HEK293 (cell line): ENCODE results near the gene R3HDM2.
A peak's percentile ranks its signal among the peaks of the same experiment; 100 is the strongest.

Source experiments
- CTCF ChIA-PET: fragments of 350-600 bp; formaldehyde crosslinking; extraction: SDS; loops from one replicate; lab custom pipeline; 2021; ENCODE audit warnings: antibody characterized with exemption; lab: Yijun Ruan, JAX
- POLR2A ChIA-PET: fragments of 300-600 bp; formaldehyde crosslinking; extraction: SDS; loops from one replicate; lab custom pipeline; 2020; ENCODE audit warnings: antibody characterized with exemption, inconsistent platforms; lab: Yijun Ruan, JAX
- H3K27ac ChIP-seq: fragments of 200-500 bp; sonication (Bioruptor generic); 2 replicates; pipeline ENCODE4 v1.5.1; 2014; ENCODE audit warnings: low read depth, low read length, control low read depth, inconsistent platforms; ENCODE audit errors: extremely low read depth
- H3K36me3 ChIP-seq, 2 experiments: fragments of 200-500 bp in 1 of 2; sonication (Bioruptor generic) in 1 of 2; 1 replicate in 1 of 2; 2 replicates in 1 of 2; pipeline ENCODE4 v1.5.1; 2014 to 2017; ENCODE audit warnings: inconsistent platforms in 2 of 2, low read length in 2 of 2; ENCODE audit not compliant: control insufficient read depth in 2 of 2, insufficient read depth in 1 of 2
- H3K4me1 ChIP-seq: fragments of 200-500 bp; sonication (Bioruptor generic); 2 replicates; pipeline ENCODE4 v1.5.1; 2014; ENCODE audit warnings: mild to moderate bottlenecking, low read length, inconsistent platforms; ENCODE audit not compliant: control insufficient read depth, insufficient read depth
- H3K4me3 ChIP-seq: 2 replicates; pipeline ENCODE4 v1.5.1; 2011; ENCODE audit warnings: low read depth, mild to moderate bottlenecking, control low read depth, low read length, moderate library complexity
- H3K9me3 ChIP-seq: fragments of 200-500 bp; sonication (Bioruptor generic); 2 replicates; pipeline ENCODE4 v1.5.1; 2014; ENCODE audit warnings: low read depth, low read length, inconsistent platforms; ENCODE audit not compliant: control insufficient read depth, insufficient read depth
- EGR2 ChIP-seq: fragments of 450-650 bp; formaldehyde crosslinking; IDR thresholded peaks from 2 replicates; pipeline ENCODE4 v1.5.1; 2016; ENCODE audit warnings: low read depth, missing biosample characterization, missing genetic modification characterization
- GLIS2 ChIP-seq: fragments of 450-650 bp; formaldehyde crosslinking; IDR thresholded peaks from 2 replicates; pipeline ENCODE4 v1.5.1; 2016; ENCODE audit warnings: missing biosample characterization, missing genetic modification characterization
- HIC1 ChIP-seq: fragments of 450-650 bp; formaldehyde crosslinking; IDR thresholded peaks from 2 replicates; pipeline ENCODE4 v1.5.1; 2016; ENCODE audit warnings: missing biosample characterization, missing genetic modification characterization
- PRDM4 ChIP-seq: fragments of 450-650 bp; formaldehyde crosslinking; IDR thresholded peaks from 2 replicates; pipeline ENCODE4 v1.5.1; 2017; ENCODE audit warnings: missing biosample characterization, missing genetic modification characterization
- SP2 ChIP-seq: fragments of 450-650 bp; formaldehyde crosslinking; IDR thresholded peaks from 2 replicates; pipeline ENCODE4 v1.5.1; 2016; ENCODE audit warnings: missing biosample characterization, missing genetic modification characterization
- ZBTB49 ChIP-seq: fragments of 450-650 bp; formaldehyde crosslinking; IDR thresholded peaks from 2 replicates; pipeline ENCODE4 v1.5.1; 2016; ENCODE audit warnings: missing biosample characterization, missing genetic modification characterization, low read depth
- ZIC2 ChIP-seq: fragments of 450-650 bp; formaldehyde crosslinking; IDR thresholded peaks from 2 replicates; pipeline ENCODE4 v1.5.1; 2016; ENCODE audit warnings: missing biosample characterization, missing genetic modification characterization
- ZNF184 ChIP-seq: fragments of 450-650 bp; IDR thresholded peaks from 2 replicates; pipeline ENCODE4 v1.5.1; 2018; ENCODE audit warnings: missing biosample characterization, mild to moderate bottlenecking, missing genetic modification characterization
- ZNF639 ChIP-seq: fragments of 450-650 bp; formaldehyde crosslinking; IDR thresholded peaks from 2 replicates; pipeline ENCODE4 v1.5.1; 2016; ENCODE audit warnings: missing biosample characterization, missing genetic modification characterization
- ZNF660 ChIP-seq: fragments of 450-650 bp; IDR thresholded peaks from 2 replicates; pipeline ENCODE4 v1.5.1; 2018; ENCODE audit warnings: missing biosample characterization, mild to moderate bottlenecking, missing genetic modification characterization

The R3HDM2 gene

DNA sequence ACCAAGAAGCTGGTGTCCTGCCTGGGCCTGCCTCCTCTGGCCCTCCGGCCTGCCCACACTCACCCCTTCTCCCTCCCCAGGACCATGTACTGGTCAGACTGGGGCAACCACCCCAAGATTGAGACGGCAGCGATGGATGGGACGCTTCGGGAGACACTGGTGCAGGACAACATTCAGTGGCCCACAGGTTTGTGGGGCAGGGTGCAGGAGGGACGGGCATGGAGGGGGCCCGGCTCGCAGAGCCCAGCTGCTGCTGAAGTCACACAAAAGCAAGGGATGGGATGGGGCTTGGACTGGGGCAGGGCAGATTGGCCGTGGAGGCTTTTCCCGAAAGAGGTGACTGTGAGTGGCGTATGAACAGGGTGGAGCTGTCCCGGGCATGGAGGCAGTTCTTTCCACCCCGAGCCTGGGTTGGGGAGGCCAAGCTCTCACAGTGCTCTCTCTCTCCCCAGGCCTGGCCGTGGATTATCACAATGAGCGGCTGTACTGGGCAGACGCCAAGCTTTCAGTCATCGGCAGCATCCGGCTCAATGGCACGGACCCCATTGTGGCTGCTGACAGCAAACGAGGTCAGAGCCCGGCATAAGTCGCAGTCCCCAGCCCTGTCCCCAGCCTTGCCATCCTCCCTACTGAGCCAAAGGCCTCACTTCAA lies 222.1 kb downstream of the R3HDM2 start:
- H3K27ac ChIP-seq: no peak overlapping the region
- no peaks in the 10 kb centered on the region for H3K9me3 ChIP-seq
- TF ChIP-seq SP2 (tag by site-specific recombination) (0 out of 2 replicates have a peak, but pooled peaks have one; percentile 6), PRDM4 (tag by site-specific recombination) (no peak)
- ChIA-PET POLR2A (no interaction called here), CTCF (interaction anchor here (0.8 to 1.7 kb wide), 2 partner anchors 31 to 36 kb away, joined by 3 to 5 read pairs; no protein-coding TSS in a partner anchor)
- H3K36me3 ChIP-seq: peaks cover 0 to 84% of the 10 kb centered on the region in 2 experiments; a peak in 1 of 3 replicates
- peaks cover 4% of the 10 kb centered on the region for H3K4me1 ChIP-seq
- H3K4me3 ChIP-seq: no peak overlapping the region

GRCh38 chr12:57207731-57208630 lies 222.9 kb downstream of the R3HDM2 start:
- Histone ChIP-seq H3K4me1 (no peaks in the 10 kb centered on the region; the same call in 1 of the 2 replicates), H3K9me3 (no peaks in the 10 kb centered on the region)
- peak; percentile 16; the same call in 1 of the 2 replicates for TF ChIP-seq GLIS2 (tag by site-specific recombination)
- no peak for TF ChIP-seq ZNF184 (tag by site-specific recombination)
- TF ChIP-seq, all 188 proteins: peak for 1
- CTCF ChIA-PET: interaction anchor here (0.6 to 1.7 kb wide), 5 partner anchors 31 to 329 kb away, joined by 3 to 5 read pairs (median 4); no protein-coding TSS in a partner anchor
- H3K27ac ChIP-seq: no peak overlapping the region
- POLR2A ChIA-PET: no interaction called here
- H3K36me3 ChIP-seq: peaks cover 0 to 90% of the 10 kb centered on the region in 2 experiments; a peak in 1 of 3 replicates
- H3K4me3 ChIP-seq: no peak overlapping the region

DNA sequence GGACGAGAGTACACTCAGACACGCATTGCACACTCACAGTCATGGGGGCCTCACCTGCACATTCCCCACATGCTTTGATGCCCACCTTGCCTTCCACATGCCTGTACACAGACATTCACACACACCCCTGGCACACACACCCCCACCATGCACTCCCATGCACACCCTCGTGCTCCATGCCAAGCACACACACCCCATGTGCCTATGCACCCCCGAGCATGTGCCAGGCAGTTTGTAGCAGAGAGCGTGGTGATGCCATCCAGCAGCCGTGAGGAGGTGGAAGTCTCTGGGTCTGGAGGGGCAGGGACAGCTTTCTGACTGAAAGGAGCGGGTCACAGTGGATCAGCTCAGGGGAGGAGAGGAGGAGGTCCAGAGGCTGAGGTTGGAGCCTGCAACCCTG lies 224.9 kb downstream of the R3HDM2 start:
- POLR2A ChIA-PET: no interaction called here
- CTCF ChIA-PET: interaction anchor here (0.7 kb wide), 1 partner anchor 33 kb away, joined by 3 read pairs; no protein-coding TSS in a partner anchor
- peaks cover 0 to 92% of the 10 kb centered on the region in 2 experiments; a peak in 1 of 3 replicates for H3K36me3 ChIP-seq

GRCh38 chr12:57205186-57205585 lies 225.7 kb downstream of the R3HDM2 start:
- Histone ChIP-seq H3K4me1 (no peaks in the 10 kb centered on the region), H3K36me3 (peaks cover 0 to 92% of the 10 kb centered on the region in 2 experiments; a peak in 1 of 3 replicates), H3K9me3 (no peaks in the 10 kb centered on the region), H3K27ac (no peak overlapping the region), H3K4me3 (no peak overlapping the region)
- CTCF ChIA-PET: no interaction called here
- TF ChIP-seq ZNF660 (tag by site-specific recombination) (no peak), ZBTB49 (tag by site-specific recombination) (no peak), EGR2 (tag by site-specific recombination) (no peak), ZIC2 (tag by site-specific recombination) (no peak), ZNF639 (tag by site-specific recombination) (no peak)
- POLR2A ChIA-PET: no interaction called here

More for the DNA sequence above, 224.9 kb downstream of the R3HDM2 start:
- Histone ChIP-seq H3K4me3 (no peak overlapping the region), H3K4me1 (no peaks in the 10 kb centered on the region), H3K27ac (no peak overlapping the region), H3K9me3 (no peaks in the 10 kb centered on the region)
- TF ChIP-seq SP2 (tag by site-specific recombination): no peak
- peak; percentile 53; the same call in 1 of the 2 replicates for TF ChIP-seq HIC1 (tag by site-specific recombination)
